Naive B cell (primary cell): ENCODE measurements around the gene IMMP2L. TPM values are rescaled to one million over a fixed set of nuclear protein-coding genes. Genes with fewer than 3 reads are reported as not detected.
A peak's percentile ranks its signal among the peaks of the same experiment; 100 is the strongest.
"Not testable (repeated sequence)": the region's sequence is repeated elsewhere in the genome, so short reads cannot be mapped to it uniquely, and the experiment has no call there.

ENCODE experiments used
- ATAC-seq, 2 donors: fragments of 150-1000 bp; cut with Tn5 transposase; 2 replicates each; pipeline ENCODE4 v1.10.0; 2021; ENCODE audit warnings: low read depth in 2 of 2, mild to moderate bottlenecking in 2 of 2, moderate library complexity in 2 of 2
- DNase-seq: peaks from one replicate; pipeline ENCODE4 v3.0.0; 2022
- H3K27ac Mint-ChIP-seq, 6 donors: one replicate each; pipeline ENCODE4 v1.8.0; 2020 to 2022; ENCODE audit warnings: mild to moderate bottlenecking in 6 of 6, mixed read lengths in 6 of 6, moderate library complexity in 5 of 6, inconsistent platforms in 2 of 6
- H3K27me3 Mint-ChIP-seq, 3 donors: one replicate each; pipeline ENCODE4 v1.8.0; 2021 to 2022; ENCODE audit warnings: mixed read lengths in 3 of 3, mild to moderate bottlenecking in 1 of 3
- H3K36me3 Mint-ChIP-seq, 2 donors: one replicate each; pipeline ENCODE4 v1.8.0; 2020 to 2022; ENCODE audit warnings: mixed read lengths in 2 of 2, inconsistent platforms in 1 of 2, mild to moderate bottlenecking in 1 of 2
- H3K4me1 Mint-ChIP-seq, 3 donors: one replicate each; pipeline ENCODE4 v1.8.0; 2020 to 2022; ENCODE audit warnings: mixed read lengths in 3 of 3, inconsistent platforms in 1 of 3, mild to moderate bottlenecking in 1 of 3, moderate library complexity in 1 of 3
- H3K4me3 Mint-ChIP-seq, 8 donors: one replicate each; pipeline ENCODE4 v1.8.0; 2020 to 2022; ENCODE audit warnings: mild to moderate bottlenecking in 8 of 8, mixed read lengths in 8 of 8, moderate library complexity in 8 of 8, inconsistent platforms in 2 of 8
- H3K9me3 Mint-ChIP-seq, 7 donors: one replicate each; pipeline ENCODE4 v1.8.0; 2020 to 2022; ENCODE audit warnings: mixed read lengths in 7 of 7, mild to moderate bottlenecking in 5 of 7, inconsistent platforms in 2 of 7, moderate library complexity in 1 of 7
- polyA plus RNA-seq, 6 donors: library from polyadenylated mRNA; unstranded; fragments of 300-500 nt; fragmentation: Illumina TruSeq; gene quantifications; one replicate each; pipeline ENCODE4 v1.2.3, GENCODE V29; 2021; ENCODE audit warnings: low read depth in 6 of 6

IMMP2L gene
- polyA plus RNA-seq, 6 donors from 2014 or later: 14.9 to 34.0 (median 25.9) TPM

DNA sequence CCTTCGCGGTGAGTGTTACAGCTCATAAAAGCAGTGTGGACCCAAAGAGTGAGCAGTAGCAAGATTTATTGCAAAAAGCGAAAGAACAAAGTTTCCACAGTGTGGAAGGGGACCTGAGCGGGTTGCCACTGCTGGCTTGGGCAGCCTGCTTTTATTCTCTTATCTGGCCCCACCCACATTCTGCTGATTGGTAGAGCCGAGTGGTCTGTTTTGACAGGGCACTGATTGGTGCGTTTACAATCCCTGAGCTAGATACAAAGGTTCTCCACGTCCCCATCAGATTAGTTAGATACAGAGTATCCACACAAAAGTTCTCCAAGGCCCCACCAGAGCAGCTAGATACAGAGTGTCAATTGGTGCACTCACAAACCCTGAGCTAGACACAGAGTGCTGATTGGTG is 18.9 kb upstream of the IMMP2L start:
- not testable (repeated sequence) for H3K4me1 Mint-ChIP-seq, H3K4me3 Mint-ChIP-seq

DNA sequence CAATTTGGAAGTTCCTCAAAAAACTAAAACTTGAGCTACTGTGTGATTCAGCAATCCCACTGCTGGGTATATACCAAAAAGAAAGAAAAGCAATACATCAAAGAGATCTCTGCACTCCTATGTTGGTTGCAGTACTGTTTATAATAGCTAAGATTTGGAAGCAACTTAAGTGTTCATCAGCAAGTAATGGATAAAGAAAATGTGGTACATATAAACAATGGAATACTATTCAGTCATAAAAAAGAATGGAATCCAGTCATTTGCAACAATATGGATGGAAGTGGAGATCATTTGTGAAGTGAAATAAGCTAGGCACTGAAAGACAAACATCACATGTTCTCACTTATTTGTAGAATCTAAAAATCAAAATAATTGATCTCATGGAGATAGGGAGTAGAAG is 16.5 kb upstream of the IMMP2L start:
- peaks cover 0 to 18% (median 3%) of the 10 kb centered on the region in 3 donors for H3K27me3 Mint-ChIP-seq
- no peak overlapping the region for H3K4me3 Mint-ChIP-seq
- peaks cover 0 to 9% of the 10 kb centered on the region in 2 donors for H3K36me3 Mint-ChIP-seq
- ATAC-seq: no peak
- H3K27ac Mint-ChIP-seq: no peak overlapping the region
- H3K4me1 Mint-ChIP-seq: no peaks in the 10 kb centered on the region
- peaks cover 9 to 45% (median 23%) of the 10 kb centered on the region in 7 donors for H3K9me3 Mint-ChIP-seq
- no peak for DNase-seq

More for the DNA sequence above, 18.9 kb upstream of the IMMP2L start:
- not testable (repeated sequence) for H3K27me3 Mint-ChIP-seq, DNase-seq, H3K36me3 Mint-ChIP-seq, ATAC-seq
- Mint-ChIP-seq H3K27ac (peak overlapping the region in 1 of 6 donors; percentile 64), H3K9me3 (peaks cover 7 to 43% (median 23%) of the 10 kb centered on the region in 7 donors)

DNA sequence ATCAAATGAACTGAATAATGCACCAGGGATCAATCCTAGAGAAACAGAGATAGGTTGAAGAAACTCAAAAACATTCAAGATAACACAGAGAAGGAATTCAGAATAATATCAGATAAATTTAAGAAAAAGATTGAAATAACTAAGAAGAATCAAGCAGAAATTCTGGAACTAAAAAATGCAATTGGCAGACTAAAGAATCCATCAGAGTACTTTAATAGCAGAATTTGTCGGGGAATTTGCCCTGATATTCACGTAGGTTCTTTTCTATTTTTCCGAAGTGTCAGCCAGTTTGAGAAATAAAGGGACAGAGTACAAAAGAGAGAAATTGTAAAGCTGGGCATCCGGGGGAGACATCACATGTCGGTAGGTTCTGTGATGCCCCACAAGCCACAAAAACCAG is 9.4 kb upstream of the IMMP2L start:
- Mint-ChIP-seq H3K27ac (peak overlapping the region in 2 of 6 donors; percentile 17 to 45), H3K9me3 (peaks cover 11 to 37% (median 21%) of the 10 kb centered on the region in 7 donors), H3K4me1 (peaks cover 0 to 5% (median 0%) of the 10 kb centered on the region in 3 donors), H3K36me3 (peaks cover 9 to 13% of the 10 kb centered on the region in 2 donors), H3K27me3 (peaks cover 20 to 37% (median 21%) of the 10 kb centered on the region in 3 donors), H3K4me3 (no peak overlapping the region)
- ATAC-seq: no peak
- no peak for DNase-seq

DNA sequence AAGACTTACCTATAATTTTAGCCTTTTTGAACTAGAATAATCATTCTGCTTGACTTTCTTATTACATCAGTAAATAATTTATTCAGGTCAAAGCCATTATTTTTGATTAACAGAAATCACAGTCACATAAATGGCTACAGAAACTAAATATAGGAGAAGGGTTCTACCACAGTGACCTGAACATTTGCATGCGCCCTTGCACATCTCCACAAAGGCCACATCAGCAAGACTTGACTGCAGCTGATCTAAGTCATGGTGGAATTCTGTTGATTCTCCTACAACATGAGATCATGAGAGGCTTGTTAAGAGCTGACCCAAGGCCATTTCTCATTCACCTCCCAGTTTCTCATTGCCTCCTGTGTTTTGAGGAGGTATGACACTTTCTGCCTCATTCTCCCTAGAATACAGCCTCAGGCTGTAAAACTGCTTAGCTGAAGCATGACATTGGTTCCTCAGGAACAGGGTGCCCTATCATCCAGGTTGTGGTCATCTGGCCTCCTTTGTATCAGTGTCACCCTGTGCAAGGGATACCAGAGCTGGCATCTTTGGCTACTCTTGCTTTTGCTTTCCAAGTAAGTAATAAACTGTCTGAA is 6.7 kb upstream of the IMMP2L start:
- ATAC-seq (no peak), DNase-seq (no peak)
- Mint-ChIP-seq H3K9me3 (peaks cover 10 to 30% (median 19%) of the 10 kb centered on the region in 7 donors), H3K4me1 (peaks cover 0 to 5% (median 0%) of the 10 kb centered on the region in 3 donors), H3K36me3 (peaks cover 9 to 13% of the 10 kb centered on the region in 2 donors), H3K27ac (peak overlapping the region in 1 of 6 donors; percentile 42), H3K27me3 (peaks cover 20 to 32% (median 29%) of the 10 kb centered on the region in 3 donors), H3K4me3 (no peak overlapping the region)

DNA sequence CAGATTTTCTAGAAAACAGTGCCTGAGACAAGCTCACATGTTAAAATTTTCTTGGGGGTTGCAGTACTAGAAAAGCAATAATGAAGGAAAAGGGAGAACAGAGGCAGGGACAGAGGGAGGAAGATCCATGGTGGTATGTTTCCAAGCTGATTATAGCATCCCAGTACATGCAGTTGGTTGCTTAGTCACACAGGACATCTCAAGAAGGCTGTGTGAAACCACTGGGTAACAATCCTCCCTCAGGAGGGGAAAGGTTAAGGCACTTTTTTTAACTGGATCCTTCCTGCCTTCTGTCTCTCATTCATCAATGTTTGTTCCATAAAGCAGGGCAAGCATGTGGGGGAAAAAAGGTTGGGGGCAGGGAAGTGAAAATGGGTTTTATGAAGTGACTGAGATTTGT is 6.1 kb upstream of the IMMP2L start:
- H3K4me3 Mint-ChIP-seq: no peak overlapping the region
- no peak overlapping the region for H3K27ac Mint-ChIP-seq
- peaks cover 0 to 5% (median 0%) of the 10 kb centered on the region in 3 donors for H3K4me1 Mint-ChIP-seq
- H3K9me3 Mint-ChIP-seq: peaks cover 10 to 26% (median 19%) of the 10 kb centered on the region in 7 donors
- ATAC-seq (no peak), DNase-seq (no peak)
- peaks cover 9 to 13% of the 10 kb centered on the region in 2 donors for H3K36me3 Mint-ChIP-seq
- H3K27me3 Mint-ChIP-seq: peaks cover 20 to 32% (median 29%) of the 10 kb centered on the region in 3 donors

DNA sequence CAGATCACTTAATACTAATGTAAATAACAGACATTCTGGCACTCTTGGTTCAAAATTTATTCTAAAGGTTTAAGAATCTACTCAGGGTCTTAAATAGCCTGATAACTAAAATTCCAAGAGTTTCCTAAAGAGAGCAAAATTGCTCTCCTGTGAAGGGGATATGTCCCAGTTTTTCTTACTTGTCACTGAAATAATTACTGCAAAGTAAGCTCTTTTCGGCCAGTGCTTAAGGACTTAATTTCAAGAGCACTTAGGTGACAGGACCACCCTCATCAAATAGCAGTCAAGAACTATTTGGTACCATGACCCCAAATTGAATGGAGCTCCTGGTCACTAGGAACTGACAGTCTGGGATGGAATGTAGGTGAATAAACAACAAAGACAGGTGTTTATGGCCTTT is 1.8 kb upstream of the IMMP2L start:
- ATAC-seq (no peak), DNase-seq (no peak)
- no peaks in the 10 kb centered on the region for H3K9me3 Mint-ChIP-seq
- H3K27ac Mint-ChIP-seq: peak overlapping the region in 2 of 6 donors; percentile 27 to 51
- peaks cover 8 to 33% (median 30%) of the 10 kb centered on the region in 3 donors for H3K4me1 Mint-ChIP-seq
- peaks cover 18 to 23% (median 20%) of the 10 kb centered on the region in 3 donors for H3K27me3 Mint-ChIP-seq
- no peaks in the 10 kb centered on the region for H3K36me3 Mint-ChIP-seq
- peak overlapping the region in 4 of 8 donors; percentile 85 to 93 (median 90) for H3K4me3 Mint-ChIP-seq

DNA sequence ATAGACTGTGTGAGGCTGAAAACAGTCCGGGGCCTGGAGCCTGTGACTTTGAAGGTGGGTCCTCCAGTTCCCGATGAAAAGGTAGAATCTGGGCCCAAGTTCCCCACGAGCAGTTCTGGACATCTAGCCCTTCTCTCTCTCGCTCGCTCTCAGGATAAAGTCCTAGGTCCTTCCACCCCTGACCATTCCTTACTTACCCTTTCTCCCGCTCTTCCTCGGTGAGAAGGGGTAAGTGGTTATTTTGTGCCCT is 713 bp downstream of the IMMP2L start:
- Mint-ChIP-seq H3K27me3 (peaks cover 0 to 7% (median 7%) of the 10 kb centered on the region in 3 donors), H3K4me1 (peaks cover 18 to 39% (median 30%) of the 10 kb centered on the region in 3 donors), H3K36me3 (peaks cover 8 to 12% of the 10 kb centered on the region in 2 donors), H3K4me3 (peak overlapping the region; percentile 85 to 95 (median 90)), H3K27ac (peak overlapping the region; percentile 67 to 97 (median 95)), H3K9me3 (no peaks in the 10 kb centered on the region)
- ATAC-seq: no peak
- DNase-seq: peak; percentile 3

DNA sequence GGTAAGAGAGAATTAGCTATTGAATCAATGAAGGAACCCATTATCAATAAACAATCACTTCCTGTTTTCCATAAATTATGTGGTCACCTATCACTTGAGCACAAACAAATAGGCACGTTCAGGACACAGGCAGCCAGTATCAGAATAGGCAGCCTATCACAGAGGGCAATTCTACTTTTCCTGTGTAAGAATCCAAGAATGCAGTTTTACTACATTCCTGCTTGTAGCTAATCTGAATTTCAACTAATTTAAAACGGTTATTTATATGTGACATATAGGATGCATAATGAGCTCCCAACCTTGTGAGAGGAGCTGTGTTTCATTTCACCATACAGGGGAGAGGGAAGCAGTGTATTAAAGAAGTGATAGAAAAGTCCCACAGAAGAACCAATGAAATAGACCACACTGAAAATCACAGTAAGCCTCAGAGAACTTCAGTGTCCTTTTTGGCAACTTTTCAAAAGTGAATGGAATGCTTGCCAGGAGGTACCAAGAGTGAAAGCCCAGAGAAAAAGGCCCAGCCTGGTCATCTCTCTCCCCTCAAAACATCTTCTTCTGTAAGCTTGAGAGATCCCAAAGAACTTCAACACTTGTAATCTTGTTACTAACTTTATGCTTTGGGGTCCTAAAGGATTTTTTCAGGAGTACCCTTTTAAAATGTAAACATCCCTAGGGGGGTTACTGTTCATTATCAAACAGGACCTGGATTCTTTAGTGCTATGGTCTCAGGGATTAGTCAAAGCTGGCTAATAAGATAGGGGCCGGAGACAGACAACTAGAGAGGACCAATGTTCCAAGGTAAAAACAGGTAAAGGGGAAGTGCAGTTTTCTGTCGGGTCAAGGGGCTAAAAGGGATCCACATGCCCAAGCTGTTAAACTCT is 1.3 kb downstream of the IMMP2L start:
- peak overlapping the region; percentile 85 to 95 (median 90) for H3K4me3 Mint-ChIP-seq
- H3K36me3 Mint-ChIP-seq: peaks cover 8 to 17% of the 10 kb centered on the region in 2 donors
- no peak for ATAC-seq

DNA sequence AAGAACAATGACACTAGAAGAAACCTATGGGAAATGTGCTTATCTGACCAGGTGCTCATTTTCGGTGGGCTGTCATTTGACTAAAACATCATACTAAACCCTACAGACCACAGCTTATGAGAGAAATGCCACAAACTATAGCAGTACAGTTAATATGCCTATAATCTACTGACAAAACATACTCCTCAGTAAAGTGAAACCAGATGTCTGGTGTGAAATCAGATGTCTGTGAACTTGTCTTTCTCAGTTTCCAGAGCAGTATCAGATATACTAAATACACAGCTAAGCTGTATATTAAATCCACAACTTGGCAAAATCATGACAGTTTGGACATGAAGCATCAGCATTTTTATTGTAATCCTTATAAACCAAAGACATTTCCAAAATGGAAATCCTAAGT is 3.3 kb downstream of the IMMP2L start:
- H3K9me3 Mint-ChIP-seq: no peaks in the 10 kb centered on the region
- H3K36me3 Mint-ChIP-seq: peaks cover 8 to 29% of the 10 kb centered on the region in 2 donors
- no peaks in the 10 kb centered on the region for H3K27me3 Mint-ChIP-seq
- H3K4me1 Mint-ChIP-seq: peaks cover 21 to 40% (median 32%) of the 10 kb centered on the region in 3 donors
- DNase-seq (no peak), ATAC-seq (no peak)
- H3K4me3 Mint-ChIP-seq: peak overlapping the region in 1 of 8 donors; percentile 91
- no peak overlapping the region for H3K27ac Mint-ChIP-seq

More for the DNA sequence above, 1.3 kb downstream of the IMMP2L start:
- peaks cover 21 to 40% (median 32%) of the 10 kb centered on the region in 3 donors for H3K4me1 Mint-ChIP-seq
- peaks cover 0 to 7% (median 7%) of the 10 kb centered on the region in 3 donors for H3K27me3 Mint-ChIP-seq
- peak overlapping the region; percentile 54 to 97 (median 94) for H3K27ac Mint-ChIP-seq
- no peaks in the 10 kb centered on the region for H3K9me3 Mint-ChIP-seq
- no peak for DNase-seq

DNA sequence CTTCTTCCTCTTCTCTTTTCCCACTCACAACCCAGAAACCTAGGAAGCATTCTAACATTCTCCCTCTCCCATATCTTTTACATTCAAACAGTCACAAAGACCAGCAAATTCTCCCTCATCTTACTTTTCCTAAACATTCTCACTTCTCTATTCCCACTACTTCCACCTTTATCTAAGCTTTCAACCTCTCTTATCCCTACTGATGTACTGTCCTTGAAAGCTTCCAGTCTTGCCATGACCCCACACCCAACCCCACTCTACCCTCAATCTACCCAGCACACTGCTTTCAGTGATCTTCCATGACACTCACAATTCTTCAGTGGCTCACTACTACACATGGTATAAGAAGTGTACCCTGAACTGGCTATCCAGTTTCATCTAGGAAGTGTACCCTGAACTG is 5.3 kb downstream of the IMMP2L start:
- no peak for ATAC-seq
- Mint-ChIP-seq H3K27me3 (no peaks in the 10 kb centered on the region), H3K36me3 (peaks cover 8 to 29% of the 10 kb centered on the region in 2 donors), H3K4me3 (no peak overlapping the region), H3K27ac (no peak overlapping the region), H3K4me1 (peaks cover 21 to 34% (median 24%) of the 10 kb centered on the region in 3 donors), H3K9me3 (no peaks in the 10 kb centered on the region)
- no peak for DNase-seq

DNA sequence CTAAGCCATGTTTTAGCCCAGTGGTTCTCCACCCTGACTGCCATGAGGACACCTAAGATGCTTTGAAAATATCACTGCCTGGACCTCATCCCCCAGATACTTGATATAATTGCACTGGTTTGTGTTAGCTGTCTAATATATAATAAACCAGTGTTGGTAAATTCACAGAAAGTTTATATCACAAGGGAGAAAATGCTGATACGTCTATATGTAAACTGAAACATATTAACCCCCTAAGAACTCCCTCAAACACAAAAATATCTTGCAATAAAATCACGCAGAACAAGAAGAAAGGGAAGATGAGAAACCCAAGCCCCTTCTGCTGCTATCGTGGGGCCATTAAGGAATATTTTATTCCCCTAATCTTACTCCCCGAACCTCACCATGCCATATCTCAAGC is 8.2 kb downstream of the IMMP2L start:
- ATAC-seq (no peak), DNase-seq (no peak)
- peaks cover 2 to 13% (median 12%) of the 10 kb centered on the region in 3 donors for H3K4me1 Mint-ChIP-seq
- H3K27me3 Mint-ChIP-seq: no peaks in the 10 kb centered on the region
- no peaks in the 10 kb centered on the region for H3K9me3 Mint-ChIP-seq
- no peak overlapping the region for H3K4me3 Mint-ChIP-seq
- no peak overlapping the region for H3K27ac Mint-ChIP-seq
- H3K36me3 Mint-ChIP-seq: peaks cover 24 to 38% of the 10 kb centered on the region in 2 donors

DNA sequence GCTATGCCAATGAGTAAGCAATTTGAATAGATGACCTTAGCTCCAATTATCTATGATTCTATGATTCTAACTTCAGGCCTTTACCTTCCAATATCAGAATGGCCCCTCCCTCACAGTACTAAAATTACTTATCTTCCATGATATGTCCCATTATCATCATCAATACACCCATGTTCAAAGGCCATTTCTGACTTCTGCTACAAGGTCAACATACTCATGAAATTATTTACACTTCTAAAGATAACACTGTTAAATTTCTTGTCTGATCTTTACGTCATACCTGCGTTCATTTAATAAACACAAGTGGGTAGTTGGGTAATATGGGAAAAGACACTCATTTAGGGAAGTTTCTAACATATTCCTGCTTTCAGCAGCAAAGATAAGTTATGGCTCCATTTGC is 21.2 kb downstream of the IMMP2L start:
- H3K36me3 Mint-ChIP-seq: peaks cover 8 to 18% of the 10 kb centered on the region in 2 donors
- H3K27ac Mint-ChIP-seq: no peak overlapping the region
- no peaks in the 10 kb centered on the region for H3K27me3 Mint-ChIP-seq
- no peaks in the 10 kb centered on the region for H3K9me3 Mint-ChIP-seq
- peaks cover 0 to 5% (median 2%) of the 10 kb centered on the region in 3 donors for H3K4me1 Mint-ChIP-seq
- ATAC-seq (no peak), DNase-seq (no peak)
- H3K4me3 Mint-ChIP-seq: no peak overlapping the region

DNA sequence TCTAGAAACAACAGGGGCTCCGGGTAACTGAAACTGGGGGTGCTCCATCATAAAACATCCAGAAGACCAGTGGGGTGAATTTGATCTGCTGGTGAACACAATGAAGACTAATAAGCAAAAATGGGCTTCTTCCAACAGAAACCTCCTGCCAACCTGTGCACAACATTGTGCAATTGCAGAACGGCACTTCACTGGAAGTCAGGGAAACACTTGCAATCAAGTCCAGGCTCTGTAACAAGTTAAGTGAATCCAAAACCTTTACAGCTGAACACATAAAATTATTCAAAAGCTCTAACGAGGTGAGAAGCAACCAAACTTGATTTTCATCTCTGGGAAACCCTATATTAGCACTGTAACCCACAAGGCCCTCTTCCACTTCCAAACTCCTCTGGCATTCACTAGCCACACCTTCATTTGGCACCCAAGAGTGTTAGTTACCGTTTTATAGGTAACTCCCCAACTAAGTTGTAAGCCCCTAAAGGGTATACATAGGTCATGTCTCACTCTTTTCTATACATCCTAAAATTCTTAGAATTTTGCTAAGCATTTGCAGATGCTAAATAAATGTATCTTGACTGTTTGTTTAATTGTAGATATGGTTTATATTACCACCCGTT is 22.0 kb downstream of the IMMP2L start:
- no peak overlapping the region for H3K27ac Mint-ChIP-seq
- no peaks in the 10 kb centered on the region for H3K9me3 Mint-ChIP-seq
- no peak overlapping the region for H3K4me3 Mint-ChIP-seq
- peaks cover 6 to 11% (median 8%) of the 10 kb centered on the region in 3 donors for H3K4me1 Mint-ChIP-seq
- no peak for ATAC-seq
- H3K36me3 Mint-ChIP-seq: peaks cover 8 to 18% of the 10 kb centered on the region in 2 donors
- H3K27me3 Mint-ChIP-seq: no peaks in the 10 kb centered on the region
- DNase-seq: no peak
